ENCODE results near the gene STARD4. TPM values are rescaled to one million over a fixed set of nuclear protein-coding genes. Genes with fewer than 3 reads are reported as not detected.

The STARD4 gene
- 10 to 100 TPM in 3 of 5 donors, 1 to 10 TPM in 2; 4.7 to 45.5 (median 24.1) TPM for total RNA-seq
- 10 to 100 TPM in 1 of 3 donors, 1 to 10 TPM in 2; 4.4 to 15.0 (median 8.9) TPM for polyA plus RNA-seq
- long read RNA-seq, donor 1, full-length matches to known transcripts: 1 of 1 reads
- long read RNA-seq, donor 1, partial matches to known transcripts: 0 of 1 reads
- long read RNA-seq, donor 1, other reads (novel, unspliced or antisense): 0 of 1 reads
- long read RNA-seq, donor 2, full-length matches to known transcripts: 4 of 4 reads
- long read RNA-seq, donor 2, partial matches to known transcripts: 0 of 4 reads
- long read RNA-seq, donor 2, other reads (novel, unspliced or antisense): 0 of 4 reads
- long read RNA-seq, donor 3, full-length matches to known transcripts: 1 of 1 reads
- long read RNA-seq, donor 3, partial matches to known transcripts: 0 of 1 reads
- long read RNA-seq, donor 3, other reads (novel, unspliced or antisense): 0 of 1 reads
- long read RNA-seq, donor 4: 0 reads
- long read RNA-seq, donor 5, full-length matches to known transcripts: 2 of 2 reads
- long read RNA-seq, donor 5, partial matches to known transcripts: 0 of 2 reads
- long read RNA-seq, donor 5, other reads (novel, unspliced or antisense): 0 of 2 reads
- long read RNA-seq, donor 6, full-length matches to known transcripts: 4 of 9 reads
- long read RNA-seq, donor 6, partial matches to known transcripts: 5 of 9 reads
- long read RNA-seq, donor 6, other reads (novel, unspliced or antisense): 0 of 9 reads
- long read RNA-seq, donor 7, full-length matches to known transcripts: 2 of 2 reads
- long read RNA-seq, donor 7, partial matches to known transcripts: 0 of 2 reads
- long read RNA-seq, donor 7, other reads (novel, unspliced or antisense): 0 of 2 reads
- long read RNA-seq, donor 8, full-length matches to known transcripts: 2 of 2 reads
- long read RNA-seq, donor 8, partial matches to known transcripts: 0 of 2 reads
- long read RNA-seq, donor 8, other reads (novel, unspliced or antisense): 0 of 2 reads
- long read RNA-seq, donor 9, partial matches to known transcripts: 0 of 1 reads
- long read RNA-seq, donor 9, other reads (novel, unspliced or antisense): 0 of 1 reads
- long read RNA-seq, donor 10, full-length matches to known transcripts: 3 of 3 reads
- long read RNA-seq, donor 10, partial matches to known transcripts: 0 of 3 reads
- long read RNA-seq, donor 10, other reads (novel, unspliced or antisense): 0 of 3 reads

- H3K27ac ChIP-seq: peak within 1 kb of the TSS; percentile 89 to 94 (median 90)
- H3K9me3 ChIP-seq: no peaks in the 10 kb centered on the region
- peaks cover 0 to 45% (median 29%) of the 10 kb centered on the region in 4 donors for H3K4me1 ChIP-seq
- H3K27me3 ChIP-seq: no peaks in the 10 kb centered on the region
- WGBS, 5 donors: 0 to 1% (median 1%) methylated on average over 24 to 41 of the region's 41 CpGs
- TF ChIP-seq CTCF (IDR thresholded peaks at IDR 0.05): no peak
- TF ChIP-seq POLR2A (IDR thresholded peaks at IDR 0.05): peak in 2 of 4 donors; percentile 45 to 56
- TF ChIP-seq POLR2AphosphoS5 (IDR thresholded peaks at IDR 0.05): peak; percentile 42 to 95 (median 92)
- no peak for TF ChIP-seq EP300 (IDR thresholded peaks at IDR 0.05)
- intact Hi-C loops (cut with DNase I; ENCODE audit: low total_unique reads): no loop called here
- no peaks in the 10 kb centered on the region for H3K36me3 ChIP-seq
- H3K4me3 ChIP-seq: peak within 1 kb of the TSS; percentile 61 to 90 (median 76)
- DNase-seq: peak; percentile 93 to 98
These were observed at the start of gene STARD4 for GRCh38 chr5:111512375-111513130. Gene STARD4, minus strand, starts transcription at chr5:111512535. Its CDS starts 5,102 bp downstream, at chr5:111507433.

GRCh38 chr5:111559680-111560079, 47.3 kb upstream of the STARD4 start:
- Histone ChIP-seq H3K27me3 (no peaks in the 10 kb centered on the region), H3K4me3 (no peak overlapping the region), H3K9me3 (peaks cover 0 to 9% (median 0%) of the 10 kb centered on the region in 4 donors), H3K36me3 (no peaks in the 10 kb centered on the region), H3K4me1 (peaks cover 0 to 10% (median 0%) of the 10 kb centered on the region in 4 donors), H3K27ac (no peak overlapping the region)
- TF ChIP-seq POLR2AphosphoS5 (IDR thresholded peaks at IDR 0.05): no peak
- TF ChIP-seq POLR2A (IDR thresholded peaks at IDR 0.05): no peak
- no peak for TF ChIP-seq CTCF (IDR thresholded peaks at IDR 0.05)
- no peak for TF ChIP-seq EP300 (IDR thresholded peaks at IDR 0.05)
- intact Hi-C loops (cut with DNase I; ENCODE audit: low total_unique reads): loop anchor here (10.0 kb wide), 1 partner anchor 205 kb away; no protein-coding TSS in a partner anchor
- DNase-seq: no peak

- H3K36me3 ChIP-seq: no peaks in the 10 kb centered on the region
- intact Hi-C loops (cut with DNase I; ENCODE audit: low total_unique reads): loop anchor here (10.0 kb wide), 1 partner anchor 207 kb away; no protein-coding TSS in a partner anchor
- H3K27me3 ChIP-seq: no peaks in the 10 kb centered on the region
- no peak for TF ChIP-seq CTCF (IDR thresholded peaks at IDR 0.05)
- no peak for TF ChIP-seq POLR2AphosphoS5 (IDR thresholded peaks at IDR 0.05)
- TF ChIP-seq POLR2A (IDR thresholded peaks at IDR 0.05): no peak
- TF ChIP-seq EP300 (IDR thresholded peaks at IDR 0.05): no peak
- peaks cover 0 to 9% (median 0%) of the 10 kb centered on the region in 4 donors for H3K9me3 ChIP-seq
- H3K4me3 ChIP-seq: no peak overlapping the region
- 74 to 100% (median 95%) methylated on average over 1 of the region's 1 CpG for WGBS, 5 donors
- no peak overlapping the region for H3K27ac ChIP-seq
- H3K4me1 ChIP-seq: peaks cover 0 to under 1% (median 0%) of the 10 kb centered on the region in 4 donors
- DNase-seq: no peak
These were observed 45.4 kb upstream of the STARD4 start for GRCh38 chr5:111557686-111558085.
